ENCODE data around the gene GRIN1. TPM values are rescaled to one million over a fixed set of nuclear protein-coding genes. Genes with fewer than 3 reads are reported as not detected.
A peak's percentile ranks its signal among the peaks of the same experiment; 100 is the strongest.

The GRIN1 gene
- total and polyA plus RNA-seq, 2 of the 13 experiments (the other 11 are each of a cell fraction or from before 2014, with no cell fraction given), result 0.13 TPM; not detected in 1

- TF ChIP-seq ZBTB40 (IDR thresholded peaks at IDR 0.05) (peak; percentile 66), ZBTB40 (CRISPR knock-in tag; IDR thresholded peaks at IDR 0.05) (peak; percentile 53; the same call in 1 of the 2 replicates), POLR2G (IDR thresholded peaks at IDR 0.05; ENCODE audit: low read depth, low read length) (peak; percentile 88), ZNF780A (CRISPR knock-in tag; IDR thresholded peaks at IDR 0.05) (no peak; the same call in 1 of the 2 replicates), FOXA1 (IDR thresholded peaks at IDR 0.05) (no peak), FOXA1 (CRISPR knock-in tag; IDR thresholded peaks at IDR 0.05) (peak; percentile 28; the same call in 1 of the 2 replicates), ETV5 (CRISPR knock-in tag; IDR thresholded peaks at IDR 0.05; ENCODE audit: borderline replicate concordance) (peak; percentile 83), THYN1 (CRISPR knock-in tag; IDR thresholded peaks at IDR 0.05; ENCODE audit: borderline replicate concordance, low read depth) (no peak), ZNF800 (CRISPR knock-in tag; IDR thresholded peaks at IDR 0.05) (peak; percentile 23; the same call in 1 of the 2 replicates), ZNF547 (CRISPR knock-in tag; IDR thresholded peaks at IDR 0.05) (peak; percentile 72), TFE3 (CRISPR knock-in tag; IDR thresholded peaks at IDR 0.05) (0 out of 2 replicates have a peak, but pooled peaks have one; percentile 19), RFX5 (IDR thresholded peaks at IDR 0.05; ENCODE audit: low read depth, low read length) (no peak), ZFP90 (CRISPR knock-in tag; IDR thresholded peaks at IDR 0.05; ENCODE audit: borderline replicate concordance) (0 out of 2 replicates have a peak, but pooled peaks have one; percentile 57), KDM4B (CRISPR knock-in tag; IDR thresholded peaks at IDR 0.05) (peak; percentile 49; the same call in 1 of the 2 replicates), ZNF256 (CRISPR knock-in tag; conservative IDR thresholded peaks at IDR 0.05) (0 out of 2 replicates have a peak, but pooled peaks have one; percentile 23), KDM5A (IDR thresholded peaks at IDR 0.05; ENCODE audit: borderline replicate concordance, low read length) (peak; percentile 99)
Observed at GRCh38 chr9:137205126-137206069, 66.4 kb downstream of the GRIN1 start, which contains the start of the genes NDOR1 and TMEM203 (continued).

Data from HepG2 (cell line).